H1 (cell line): ENCODE measurements around the gene SLC2A4RG. TPM values are rescaled to one million over a fixed set of nuclear protein-coding genes. Genes with fewer than 3 reads are reported as not detected.

Experiments used
- CTCF ChIA-PET: fragments of 300-600 bp; sonication (Branson Sonifier 250); formaldehyde crosslinking; loops from one replicate; lab custom pipeline; 2021; ENCODE audit not compliant: partially characterized antibody; lab: Charles Lee
- POLR2A ChIA-PET: fragments of 300-600 bp; sonication (Branson Sonifier 250); formaldehyde crosslinking; loops from one replicate; lab custom pipeline; 2021; ENCODE audit warnings: inconsistent platforms; ENCODE audit not compliant: partially characterized antibody; lab: Charles Lee
- DNase-seq, 2 experiments: peaks; one replicate each; pipeline versions ENCODE4 v3.0.0 to v3.0.0-alpha.2; 2010 to 2022; ENCODE audit warnings: low spot score in 2 of 2, low read depth in 1 of 2, mixed read lengths in 1 of 2
- FAIRE-seq: peaks from 2 replicates; lab custom pipeline; 2011; peaks lifted over from hg19 to GRCh38; lab: Jason Lieb, UNC
- H2AFZ ChIP-seq: 2 replicates; pipeline ENCODE4 v1.8.1; 2012; ENCODE audit warnings: low read length, inconsistent platforms
- H2AK5ac ChIP-seq: 2 replicates; pipeline ENCODE4 v1.6.1; 2013; ENCODE audit warnings: low read depth, low read length
- H2BK120ac ChIP-seq: replicated peaks from 2 replicates; pipeline ENCODE3; 2013; ENCODE audit warnings: low read depth, low read length, inconsistent platforms
- H2BK12ac ChIP-seq: 2 replicates; pipeline ENCODE4 v1.6.1; 2013; ENCODE audit warnings: low read depth, low read length
- H2BK15ac ChIP-seq: 2 replicates; pipeline ENCODE4 v1.6.1; 2013; ENCODE audit warnings: low read length
- H2BK20ac ChIP-seq: 2 replicates; pipeline ENCODE4 v1.6.1; 2013; ENCODE audit warnings: low read length
- H2BK5ac ChIP-seq: 2 replicates; pipeline ENCODE4 v1.6.1; 2013; ENCODE audit warnings: low read depth, low read length
- H3K14ac ChIP-seq: 2 replicates; pipeline ENCODE4 v1.6.1; 2013; ENCODE audit warnings: inconsistent platforms; ENCODE audit not compliant: insufficient read length
- H3K18ac ChIP-seq: 2 replicates; pipeline ENCODE4 v1.6.1; 2013; ENCODE audit warnings: low read length; ENCODE audit errors: extremely low read depth
- H3K23ac ChIP-seq: 2 replicates; pipeline ENCODE4 v1.6.1; 2013; ENCODE audit warnings: inconsistent platforms; ENCODE audit not compliant: insufficient read length
- H3K23me2 ChIP-seq: 2 replicates; pipeline ENCODE4 v1.6.1; 2013; ENCODE audit warnings: low read depth, low read length
- H3K27ac ChIP-seq: 2 replicates; pipeline ENCODE4 v1.6.1; 2011; ENCODE audit warnings: low read depth, low read length, inconsistent platforms
- H3K27me3 ChIP-seq, 4 experiments: replicated peaks in 1 of 4; 1 replicate in 1 of 4; 2 replicates in 3 of 4; pipeline versions ENCODE4 v1.6.1 to v1.8.1; 2011 to 2013; ENCODE audit warnings: low read length in 3 of 4, mild to moderate bottlenecking in 3 of 4, inconsistent platforms in 2 of 4, mixed read lengths in 2 of 4, moderate library complexity in 1 of 4; ENCODE audit not compliant: control insufficient read depth in 3 of 4, insufficient read depth in 3 of 4; ENCODE audit errors: extremely low read depth in 1 of 4
- H3K36me3 ChIP-seq, 4 experiments: 2 replicates each; pipeline versions ENCODE4 v1.6.1 to v1.8.1; 2011 to 2013; ENCODE audit warnings: mild to moderate bottlenecking in 4 of 4, low read length in 3 of 4, moderate library complexity in 2 of 4, control low read depth in 1 of 4, inconsistent platforms in 1 of 4; ENCODE audit not compliant: insufficient read depth in 4 of 4, control insufficient read depth in 2 of 4
- H3K4ac ChIP-seq: replicated peaks from 2 replicates; pipeline ENCODE3; 2013; ENCODE audit warnings: low read length, low read depth, mixed read lengths, inconsistent platforms; ENCODE audit not compliant: insufficient read length
- H3K4me1 ChIP-seq, 4 experiments: replicated peaks in 1 of 4; 1 replicate in 1 of 4; 2 replicates in 3 of 4; pipeline versions ENCODE4 v1.6.1 to v1.8.1; 2011 to 2013; ENCODE audit warnings: low read length in 3 of 4, inconsistent platforms in 2 of 4, mixed read lengths in 1 of 4; ENCODE audit not compliant: insufficient read depth in 4 of 4, control insufficient read depth in 3 of 4
- H3K4me2 ChIP-seq, 2 experiments: 2 replicates each; pipeline versions ENCODE4 v1.6.1 to v1.8.1; 2011 to 2013; ENCODE audit warnings: low read depth in 2 of 2, low read length in 2 of 2, control low read depth in 1 of 2, inconsistent platforms in 1 of 2, mild to moderate bottlenecking in 1 of 2; ENCODE audit not compliant: insufficient read depth in 1 of 2
- H3K4me3 ChIP-seq, 4 experiments: fragments of 200-600, 300-600 bp in 1 of 4; sonication (generic), shearing (Covaris generic), sonication (Bioruptor Twin) in 1 of 4; 2 replicates each; pipeline versions ENCODE4 v1.5.1 to v1.8.1; 2011 to 2016; ENCODE audit warnings: low read length in 4 of 4, low read depth in 3 of 4, control low read depth in 2 of 4, inconsistent platforms in 2 of 4, mild to moderate bottlenecking in 2 of 4, mixed read lengths in 1 of 4, moderate library complexity in 1 of 4; ENCODE audit not compliant: insufficient read depth in 2 of 4; ENCODE audit errors: extremely low read depth in 1 of 4
- H3K56ac ChIP-seq: replicated peaks from 2 replicates; pipeline ENCODE3; 2013; ENCODE audit warnings: low read depth, mild to moderate bottlenecking, mixed read lengths, low read length, inconsistent platforms; ENCODE audit not compliant: insufficient read length
- H3K79me1 ChIP-seq: 2 replicates; pipeline ENCODE4 v1.6.1; 2013; ENCODE audit warnings: low read depth, low read length, control low read depth
- H3K79me2 ChIP-seq, 2 experiments: 2 replicates each; pipeline versions ENCODE4 v1.6.1 to v1.8.1; 2012 to 2013; ENCODE audit warnings: low read length in 2 of 2, mild to moderate bottlenecking in 2 of 2, inconsistent platforms in 1 of 2; ENCODE audit not compliant: insufficient read depth in 2 of 2, control insufficient read depth in 1 of 2
- H3K9ac ChIP-seq, 4 experiments: replicated peaks in 1 of 4; 1 replicate in 1 of 4; 2 replicates in 3 of 4; pipeline versions ENCODE4 v1.6.1 to v1.8.1; 2011 to 2013; ENCODE audit warnings: low read depth in 3 of 4, low read length in 3 of 4, control low read depth in 2 of 4, mild to moderate bottlenecking in 2 of 4, moderate library complexity in 2 of 4, inconsistent platforms in 1 of 4; ENCODE audit errors: extremely low read depth in 1 of 4
- H3K9me3 ChIP-seq, 2 experiments: 2 replicates each; pipeline versions ENCODE4 v1.6.1 to v1.8.1; 2012 to 2013; ENCODE audit warnings: mild to moderate bottlenecking in 2 of 2, moderate library complexity in 2 of 2, control low read depth in 1 of 2, inconsistent platforms in 1 of 2, low read depth in 1 of 2, low read length in 1 of 2, mixed read lengths in 1 of 2; ENCODE audit not compliant: insufficient read depth in 2 of 2
- H4K20me1 ChIP-seq, 2 experiments: replicated peaks in 1 of 2; 2 replicates each; pipeline versions ENCODE3 to v1.8.1; 2011 to 2013; ENCODE audit warnings: inconsistent platforms in 2 of 2, low read length in 2 of 2, mild to moderate bottlenecking in 1 of 2; ENCODE audit not compliant: insufficient read depth in 2 of 2, control insufficient read depth in 1 of 2
- H4K5ac ChIP-seq: 2 replicates; pipeline ENCODE4 v1.6.1; 2013; ENCODE audit warnings: low read length, low read depth, mixed read lengths, inconsistent platforms; ENCODE audit not compliant: insufficient read length
- H4K8ac ChIP-seq: 2 replicates; pipeline ENCODE4 v1.8.0; 2013; ENCODE audit warnings: mild to moderate bottlenecking, moderate library complexity, low read length, inconsistent platforms; ENCODE audit not compliant: insufficient read depth; ENCODE audit errors: extremely low read depth
- H4K91ac ChIP-seq: replicated peaks from 2 replicates; pipeline ENCODE3; 2013; ENCODE audit warnings: low read length, mixed read lengths, inconsistent platforms; ENCODE audit not compliant: insufficient read length
- CBX5 ChIP-seq: fragments of 300-800, 300-1000 bp; sonication (generic); IDR thresholded peaks from 2 replicates; pipeline ENCODE4 v1.7.1; 2016; ENCODE audit warnings: antibody characterized with exemption, low read length, low read depth
- CBX8 ChIP-seq: fragments of 300-800, 300-1000 bp; sonication (generic); IDR thresholded peaks from 2 replicates; pipeline ENCODE4 v1.7.1; 2016; ENCODE audit warnings: low read depth, low read length, borderline replicate concordance
- CHD1 ChIP-seq: IDR thresholded peaks from 2 replicates; pipeline ENCODE4 v1.6.1; 2012; ENCODE audit warnings: low read depth, low read length, improper control_type of control experiment
- EGR1 ChIP-seq: IDR thresholded peaks from 2 replicates; pipeline ENCODE4 v1.6.1; 2011; ENCODE audit warnings: low read depth, low read length, borderline replicate concordance
- FOSL1 ChIP-seq: IDR thresholded peaks from 2 replicates; pipeline ENCODE4 v1.6.1; 2011; ENCODE audit warnings: mild to moderate bottlenecking, low read depth, low read length, moderate library complexity; ENCODE audit not compliant: insufficient read depth
- GABPA ChIP-seq: IDR thresholded peaks from 2 replicates; pipeline ENCODE4 v1.6.1; 2011; ENCODE audit warnings: mild to moderate bottlenecking, low read length, moderate library complexity, borderline replicate concordance; ENCODE audit not compliant: insufficient read depth
- JUND ChIP-seq: IDR thresholded peaks from 2 replicates; pipeline ENCODE4 v1.6.1; 2011; ENCODE audit warnings: mild to moderate bottlenecking, improper control_type of control experiment, low read length
- KDM1A ChIP-seq: fragments of 200-600, 300-600 bp; sonication (generic); IDR thresholded peaks from 2 replicates; pipeline ENCODE4 v1.7.1; 2016; ENCODE audit warnings: mild to moderate bottlenecking, low read length, borderline replicate concordance
- POU5F1 ChIP-seq: IDR thresholded peaks from 2 replicates; pipeline ENCODE4 v1.6.1; 2011; ENCODE audit warnings: low read depth, mild to moderate bottlenecking, low read length, moderate library complexity
- RAD21 ChIP-seq, 2 experiments: IDR thresholded peaks in 1 of 2; conservative IDR thresholded peaks in 1 of 2; 2 replicates each; pipeline ENCODE4 v1.6.1; 2011; ENCODE audit warnings: low read depth in 2 of 2, low read length in 2 of 2, improper control_type of control experiment in 1 of 2, inconsistent platforms in 1 of 2, mild to moderate bottlenecking in 1 of 2, moderate library complexity in 1 of 2
- ZNF274 ChIP-seq: IDR thresholded peaks from 2 replicates; pipeline ENCODE4 v1.7.0; 2012; ENCODE audit warnings: low read length, borderline replicate concordance; ENCODE audit errors: extremely low read depth
- WGBS, 2 experiments: shearing (Covaris generic) in 1 of 2; methylation state at CpG; one replicate each; pipeline versions ENCODE4 v1.1.6 to v1.1.7; 2013 to 2015; ENCODE audit warnings: low lambda C conversion rate in 2 of 2, mixed read lengths in 2 of 2, inconsistent platforms in 1 of 2, low coverage in 1 of 2, missing lambda C conversion rate in 1 of 2; ENCODE audit not compliant: insufficient replicate concordance in 2 of 2, insufficient coverage in 1 of 2, insufficient read length in 1 of 2; ENCODE audit errors: extremely low coverage in 1 of 2, missing lambda C conversion rate in 1 of 2; 5-methylcytosine and 5-hydroxymethylcytosine counted together
- polyA plus RNA-seq, 7 experiments: library from polyadenylated mRNA; depleted of rRNA in 3 of 7; stranded (reverse) in 5 of 7; unstranded in 2 of 7; fragments of >200 nt in 5 of 7; fragments of 200-250 nt in 2 of 7; gene quantifications; 1 replicate in 5 of 7; 2 replicates in 1 of 7; 4 replicates in 1 of 7; pipeline versions ENCODE4 v1.2.1 to v1.2.3, GENCODE V29; 2011 to 2013; ENCODE audit warnings: missing spikeins in 2 of 7, mixed read lengths in 2 of 7
- total RNA-seq: library from RNA; stranded (reverse); fragmentation: NEBNext Ultra II Directional; extraction: Animal tissue kit (Norgen Biotek cat#: 25700); gene quantifications from 2 replicates; pipeline ENCODE4 v1.2.1, GENCODE V29; 2021
- TF ChIP-seq, protein P1 (sequence below): IDR thresholded peaks from 2 replicates; pipeline ENCODE4 v1.6.1; 2011; ENCODE audit warnings: low read length, improper control_type of control experiment
- TF ChIP-seq, protein P2 (sequence below): IDR thresholded peaks from 2 replicates; pipeline ENCODE4 v1.6.1; 2012; ENCODE audit warnings: inconsistent platforms

The SLC2A4RG gene
- total and polyA plus RNA-seq, 2 of the 8 experiments (the other 6 are each of a cell fraction or from before 2014, with no cell fraction given), result 15.9 to 29.1 TPM

DNA sequence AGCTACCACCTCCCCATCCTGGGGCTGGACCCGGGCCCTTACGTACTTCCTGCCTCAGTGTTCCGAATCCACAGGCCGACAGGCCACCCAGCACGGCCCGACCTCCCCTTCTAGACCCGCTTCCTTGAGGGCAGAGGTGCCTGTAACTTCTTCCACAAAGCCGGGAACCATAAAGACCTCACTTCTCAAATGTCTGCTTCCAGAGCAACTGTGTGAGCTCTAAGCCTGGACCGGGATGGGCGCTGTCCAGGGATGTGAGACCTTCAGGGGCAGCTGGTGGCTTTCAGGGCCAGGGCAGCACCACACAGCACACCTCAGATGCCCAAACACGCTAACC, 9.3 kb downstream of the SLC2A4RG start:
- peaks cover 0 to 3% (median 1%) of the 10 kb centered on the region in 4 experiments; a peak in 3 of 8 replicates for H3K36me3 ChIP-seq
- H3K4me3 ChIP-seq, result no peak overlapping the region
- H3K27me3 ChIP-seq, result no peaks in the 10 kb centered on the region
- no peak overlapping the region for H3K4ac ChIP-seq
- no peak overlapping the region for H3K27ac ChIP-seq
- POLR2A ChIA-PET, result interaction anchor here (4.5 kb wide), 1 partner anchor 8 kb away, joined by 23 read pairs; no protein-coding TSS in a partner anchor
- FAIRE-seq (no peak), DNase-seq (no peak)
- H2BK15ac ChIP-seq, result no peak overlapping the region
- no peak overlapping the region for H2BK20ac ChIP-seq
- H4K5ac ChIP-seq, result no peak overlapping the region
- H3K56ac ChIP-seq, result no peak overlapping the region
- H3K14ac ChIP-seq, result no peak overlapping the region
- H2AFZ ChIP-seq, result no peak overlapping the region
- H2BK120ac ChIP-seq, result no peak overlapping the region
- H3K4me2 ChIP-seq, result no peak overlapping the region
- peaks cover 0 to 20% (median 4%) of the 10 kb centered on the region in 4 experiments; a peak in 6 of 7 replicates for H3K4me1 ChIP-seq
- H3K18ac ChIP-seq, result no peak overlapping the region
- H3K9me3 ChIP-seq, result no peaks in the 10 kb centered on the region
- no peak overlapping the region for H2BK12ac ChIP-seq
- H3K9ac ChIP-seq, result no peak overlapping the region
- H3K79me1 ChIP-seq, result no peaks in the 10 kb centered on the region; the same call in 1 of the 2 replicates
- H3K23me2 ChIP-seq, result no peaks in the 10 kb centered on the region
- H4K20me1 ChIP-seq, result peaks cover 0 to 3% of the 10 kb centered on the region in 2 experiments
- H4K91ac ChIP-seq, result no peak overlapping the region
- H2BK5ac ChIP-seq, result no peak overlapping the region
- H3K79me2 ChIP-seq, result no peaks in the 10 kb centered on the region
- CTCF ChIA-PET, result interaction anchor here (0.6 to 1.5 kb wide), 4 partner anchors 12 to 312 kb away, joined by 3 to 4 read pairs (median 3); partner anchors contain the start of gene LIME1
- no peak overlapping the region for H3K23ac ChIP-seq
- WGBS, 2 experiments, result 90% methylated on average over 11 of the region's 11 CpGs; no CpG with 5 or more reads in 1 of the 2 experiments
- no peak overlapping the region for H4K8ac ChIP-seq
- no peak overlapping the region for H2AK5ac ChIP-seq
- TF ChIP-seq, protein P1, sequence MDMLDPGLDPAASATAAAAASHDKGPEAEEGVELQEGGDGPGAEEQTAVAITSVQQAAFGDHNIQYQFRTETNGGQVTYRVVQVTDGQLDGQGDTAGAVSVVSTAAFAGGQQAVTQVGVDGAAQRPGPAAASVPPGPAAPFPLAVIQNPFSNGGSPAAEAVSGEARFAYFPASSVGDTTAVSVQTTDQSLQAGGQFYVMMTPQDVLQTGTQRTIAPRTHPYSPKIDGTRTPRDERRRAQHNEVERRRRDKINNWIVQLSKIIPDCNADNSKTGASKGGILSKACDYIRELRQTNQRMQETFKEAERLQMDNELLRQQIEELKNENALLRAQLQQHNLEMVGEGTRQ, result no peak
- TF ChIP-seq CBX8, result no peak
- TF ChIP-seq FOSL1, result no peak
- no peak for TF ChIP-seq POU5F1
- no peak for TF ChIP-seq EGR1
- no peak for TF ChIP-seq KDM1A
- TF ChIP-seq JUND, result no peak
- no peak for TF ChIP-seq RAD21 (IDR thresholded peaks at IDR 0.05 in 1 of 2, conservative IDR thresholded peaks at IDR 0.05 in 1 of 2; ENCODE audit: low read depth in 2 of 2, low read length in 2 of 2)
- TF ChIP-seq CHD1, result no peak
- TF ChIP-seq, protein P2, sequence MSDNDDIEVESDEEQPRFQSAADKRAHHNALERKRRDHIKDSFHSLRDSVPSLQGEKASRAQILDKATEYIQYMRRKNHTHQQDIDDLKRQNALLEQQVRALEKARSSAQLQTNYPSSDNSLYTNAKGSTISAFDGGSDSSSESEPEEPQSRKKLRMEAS, result no peak
- no peak for TF ChIP-seq CBX5
- TF ChIP-seq ZNF274, result no peak
- TF ChIP-seq GABPA, result no peak
